Thyroid gland (tissue), 4 donors: Measurements from ENCODE around the gene TBC1D22B.

Source experiments
- CTCF ChIP-seq, 6 experiments: fragments of 200-600 bp in 3 of 6; fragments of 450-650 bp in 3 of 6; sonication (generic) in 3 of 6; IDR thresholded peaks; one replicate each; pipeline ENCODE4 v1.5.1; 2016 to 2019; ENCODE audit warnings: antibody characterized with exemption in 6 of 6, mild to moderate bottlenecking in 2 of 6, inconsistent platforms in 1 of 6, moderate library complexity in 1 of 6
- POLR2A ChIP-seq, 2 donors: fragments of 450-650 bp; IDR thresholded peaks; one replicate each; pipeline ENCODE4 v1.6.1; 2017; ENCODE audit warnings: antibody characterized with exemption in 2 of 2, mild to moderate bottlenecking in 2 of 2, moderate library complexity in 1 of 2

GRCh38 chr6:37365791-37366190, 108.2 kb downstream of the TBC1D22B start:
- TF ChIP-seq CTCF (IDR thresholded peaks at IDR 0.05) (no peak), POLR2A (IDR thresholded peaks at IDR 0.05) (no peak)
